ENCODE results near the gene SEPTIN2. TPM values are rescaled to one million over a fixed set of nuclear protein-coding genes. Genes with fewer than 3 reads are reported as not detected.

SEPTIN2 gene
- total and polyA plus RNA-seq, 2 donors from 2014 or later = 187 to 435 TPM

DNA sequence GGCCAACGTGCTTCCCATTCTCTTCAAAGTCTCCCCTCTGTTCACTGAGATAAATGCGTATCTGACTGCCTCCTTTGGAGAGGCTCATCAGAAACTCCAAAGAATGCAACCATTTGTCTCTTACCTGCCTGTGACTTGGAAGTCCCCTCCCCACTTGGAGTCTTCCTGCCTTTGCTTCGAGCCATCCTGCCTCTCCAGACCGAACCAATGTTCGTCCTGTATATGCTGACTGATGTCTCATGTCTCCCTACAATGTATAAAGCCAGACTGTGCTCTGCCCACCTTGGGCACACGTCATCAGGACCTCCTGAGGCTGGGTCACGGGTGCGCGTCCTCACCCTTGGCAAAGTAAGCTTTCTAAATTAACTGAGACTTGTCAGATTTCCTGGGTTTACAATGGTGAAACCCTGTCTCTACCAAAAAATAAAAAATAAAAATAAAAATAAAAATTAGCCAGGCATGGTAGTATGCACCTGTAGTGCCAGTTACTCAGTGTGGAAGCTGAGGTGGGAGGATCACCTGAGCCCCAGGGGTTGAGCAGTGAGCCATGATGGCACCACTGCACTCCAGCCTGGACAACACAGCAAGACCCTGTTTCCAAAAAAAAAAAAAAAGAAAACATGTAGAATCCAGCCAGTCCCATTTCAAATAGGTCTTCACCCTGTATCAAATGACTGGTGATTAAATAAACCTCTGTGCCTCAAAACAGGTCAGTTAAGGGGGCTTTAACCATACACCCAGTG lies 29.2 kb upstream of the SEPTIN2 start:
- no peaks in the 10 kb centered on the region for H3K27me3 ChIP-seq (ENCODE audit: control insufficient read depth, insufficient read depth, low read length)
- H3K9me3 ChIP-seq (ENCODE audit: control insufficient read depth in 2 of 3, insufficient read depth in 1 of 3, low read length in 3 of 3) = no peaks in the 10 kb centered on the region
- H3K4me1 ChIP-seq (ENCODE audit: control insufficient read depth in 2 of 3, insufficient read depth in 2 of 3, low read depth in 1 of 3, low read length in 3 of 3) = peaks cover 0 to 5% (median 0%) of the 10 kb centered on the region in 3 donors
- H3K9ac ChIP-seq (ENCODE audit: low read length in 3 of 3) = no peak overlapping the region
- H3K27ac ChIP-seq (ENCODE audit: low read depth in 2 of 2, low read length in 2 of 2) = no peak overlapping the region
- FAIRE-seq (no peak), DNase-seq (no peak)
- TF ChIP-seq CTCF (IDR thresholded peaks at IDR 0.05; ENCODE audit: borderline replicate concordance, extremely low read depth, insufficient read depth) = no peak
- no peaks in the 10 kb centered on the region for H3K36me3 ChIP-seq (ENCODE audit: control insufficient read depth in 2 of 3, insufficient read depth in 3 of 3, low read length in 3 of 3)
- intact Hi-C loops (cut with DNase I) = no loop called here
- H3K4me3 ChIP-seq (ENCODE audit: low read length in 3 of 3) = no peak overlapping the region

DNA sequence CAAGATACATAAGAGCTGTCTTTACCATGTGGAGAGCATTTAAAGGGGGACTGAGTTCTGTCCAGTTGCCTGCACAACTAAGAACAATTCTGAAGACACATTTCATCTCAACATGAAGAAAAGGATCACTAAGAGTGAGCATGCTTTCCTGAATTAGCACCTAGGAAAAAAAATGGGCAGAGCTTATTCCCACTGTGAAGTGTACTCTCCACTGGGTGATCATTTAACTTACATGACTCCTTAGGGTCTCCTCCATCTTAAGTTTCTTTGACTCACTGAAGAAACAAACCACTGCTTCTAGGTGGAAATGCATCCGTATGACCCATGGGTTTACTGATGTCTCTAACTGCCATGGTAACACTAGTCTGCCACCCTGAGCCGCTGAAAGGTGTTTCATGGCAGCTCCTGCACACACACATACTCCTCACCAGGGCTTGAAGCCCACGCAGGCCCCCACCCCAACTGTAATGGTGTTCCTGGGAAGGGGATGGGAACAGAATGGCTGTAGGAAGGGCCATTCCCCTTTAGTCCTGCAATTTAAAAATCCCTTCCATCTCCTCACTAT lies 27.3 kb upstream of the SEPTIN2 start:
- intact Hi-C loops (cut with DNase I) = no loop called here
- Histone ChIP-seq H3K9ac (ENCODE audit: low read length in 3 of 3) (no peak overlapping the region), H3K27me3 (ENCODE audit: control insufficient read depth, insufficient read depth, low read length) (no peaks in the 10 kb centered on the region), H3K36me3 (ENCODE audit: control insufficient read depth in 2 of 3, insufficient read depth in 3 of 3, low read length in 3 of 3) (no peaks in the 10 kb centered on the region), H3K27ac (ENCODE audit: low read depth in 2 of 2, low read length in 2 of 2) (no peak overlapping the region), H3K4me1 (ENCODE audit: control insufficient read depth in 2 of 3, insufficient read depth in 2 of 3, low read depth in 1 of 3, low read length in 3 of 3) (peaks cover 0 to 5% (median 0%) of the 10 kb centered on the region in 3 donors), H3K4me3 (ENCODE audit: low read length in 3 of 3) (no peak overlapping the region), H3K9me3 (ENCODE audit: control insufficient read depth in 2 of 3, insufficient read depth in 1 of 3, low read length in 3 of 3) (no peaks in the 10 kb centered on the region)
- DNase-seq = no peak
- no peak for FAIRE-seq
- no peak for TF ChIP-seq CTCF (IDR thresholded peaks at IDR 0.05; ENCODE audit: borderline replicate concordance, extremely low read depth, insufficient read depth)

- Histone ChIP-seq H3K27ac (ENCODE audit: low read depth in 2 of 2, low read length in 2 of 2) (no peak overlapping the region), H3K4me3 (ENCODE audit: low read length in 3 of 3) (no peak overlapping the region), H3K4me1 (ENCODE audit: control insufficient read depth in 2 of 3, insufficient read depth in 2 of 3, low read depth in 1 of 3, low read length in 3 of 3) (peaks cover 0 to 5% (median 0%) of the 10 kb centered on the region in 3 donors), H3K9me3 (ENCODE audit: control insufficient read depth in 2 of 3, insufficient read depth in 1 of 3, low read length in 3 of 3) (no peaks in the 10 kb centered on the region), H3K9ac (ENCODE audit: low read length in 3 of 3) (no peak overlapping the region), H3K27me3 (ENCODE audit: control insufficient read depth, insufficient read depth, low read length) (no peaks in the 10 kb centered on the region), H3K36me3 (ENCODE audit: control insufficient read depth in 2 of 3, insufficient read depth in 3 of 3, low read length in 3 of 3) (no peaks in the 10 kb centered on the region)
- TF ChIP-seq CTCF (IDR thresholded peaks at IDR 0.05; ENCODE audit: borderline replicate concordance, extremely low read depth, insufficient read depth) = no peak
- FAIRE-seq (no peak), DNase-seq (no peak)
- intact Hi-C loops (cut with DNase I) = no loop called here
Measured at GRCh38 chr2:241289053-241289452, 26.7 kb upstream of the SEPTIN2 start.
